ENCODE data around the gene DSCAM. TPM values are rescaled to one million over a fixed set of nuclear protein-coding genes. Genes with fewer than 3 reads are reported as not detected.

DSCAM gene
- total RNA-seq, 1 donor: not detected

DNA sequence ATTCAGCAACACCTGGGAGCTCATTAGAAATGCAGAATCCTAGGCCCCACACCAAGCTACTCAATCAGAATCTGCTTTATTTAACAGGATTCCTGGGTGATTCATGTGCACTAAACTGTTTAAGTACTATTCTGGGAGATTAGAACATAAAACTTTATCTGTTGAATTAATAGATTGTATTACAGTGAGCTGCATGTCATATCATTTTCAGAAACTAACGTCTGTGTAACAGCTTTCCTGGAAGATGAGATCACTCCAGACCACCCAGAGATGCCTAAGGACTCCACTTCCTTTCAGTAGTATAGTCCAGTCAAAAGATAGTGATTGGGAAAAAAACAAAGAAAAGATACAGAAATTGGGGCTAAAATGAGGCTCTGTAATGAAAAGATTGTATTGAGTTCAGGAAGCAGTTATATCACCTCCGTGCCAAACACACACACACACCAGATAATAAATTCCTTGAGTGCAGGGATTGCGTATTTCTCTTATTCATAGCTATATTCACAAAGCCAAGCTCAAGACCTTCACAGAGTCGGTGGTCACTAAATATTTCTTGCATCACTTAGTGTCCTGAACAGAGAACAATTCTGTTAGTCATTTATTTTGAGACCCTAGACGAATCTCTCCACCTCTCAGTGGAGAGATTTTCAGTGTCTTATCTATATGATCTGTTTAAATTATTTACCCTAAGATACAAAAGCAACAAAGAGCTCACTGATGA, 178.2 kb downstream of the DSCAM start:
- no peak overlapping the region for H3K27ac ChIP-seq (ENCODE audit: low read depth, low read length)
- DNase-seq (ENCODE audit: insufficient read length, low spot score, missing footprints): no peak
- TF ChIP-seq, protein P1, sequence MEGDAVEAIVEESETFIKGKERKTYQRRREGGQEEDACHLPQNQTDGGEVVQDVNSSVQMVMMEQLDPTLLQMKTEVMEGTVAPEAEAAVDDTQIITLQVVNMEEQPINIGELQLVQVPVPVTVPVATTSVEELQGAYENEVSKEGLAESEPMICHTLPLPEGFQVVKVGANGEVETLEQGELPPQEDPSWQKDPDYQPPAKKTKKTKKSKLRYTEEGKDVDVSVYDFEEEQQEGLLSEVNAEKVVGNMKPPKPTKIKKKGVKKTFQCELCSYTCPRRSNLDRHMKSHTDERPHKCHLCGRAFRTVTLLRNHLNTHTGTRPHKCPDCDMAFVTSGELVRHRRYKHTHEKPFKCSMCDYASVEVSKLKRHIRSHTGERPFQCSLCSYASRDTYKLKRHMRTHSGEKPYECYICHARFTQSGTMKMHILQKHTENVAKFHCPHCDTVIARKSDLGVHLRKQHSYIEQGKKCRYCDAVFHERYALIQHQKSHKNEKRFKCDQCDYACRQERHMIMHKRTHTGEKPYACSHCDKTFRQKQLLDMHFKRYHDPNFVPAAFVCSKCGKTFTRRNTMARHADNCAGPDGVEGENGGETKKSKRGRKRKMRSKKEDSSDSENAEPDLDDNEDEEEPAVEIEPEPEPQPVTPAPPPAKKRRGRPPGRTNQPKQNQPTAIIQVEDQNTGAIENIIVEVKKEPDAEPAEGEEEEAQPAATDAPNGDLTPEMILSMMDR (IDR thresholded peaks at IDR 0.05; ENCODE audit: extremely low read depth, low read depth, low read length): no peak

DNA sequence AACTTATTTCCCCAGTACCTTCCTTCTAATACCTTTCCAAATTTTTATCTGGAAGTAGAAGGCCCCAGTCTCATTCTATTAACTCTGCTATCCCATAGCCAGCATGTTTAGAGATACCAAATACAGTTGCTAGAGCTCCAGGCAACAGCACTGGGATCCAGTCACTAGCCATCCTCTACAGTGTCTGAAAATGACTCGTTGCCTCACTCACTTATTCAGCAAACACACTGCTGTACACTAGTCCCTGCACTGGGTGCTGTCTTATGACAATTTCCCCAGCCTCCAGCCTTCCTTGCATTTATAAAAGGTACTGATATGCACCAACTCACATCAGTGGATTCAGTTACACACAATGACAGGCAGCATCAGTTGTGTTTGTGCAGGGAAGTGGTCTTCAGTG, 179.0 kb downstream of the DSCAM start:
- H3K4me2 ChIP-seq (ENCODE audit: insufficient read depth, low read length): no peak overlapping the region
- H3K79me2 ChIP-seq (ENCODE audit: insufficient read depth, low read length): no peaks in the 10 kb centered on the region
- no peak overlapping the region for H3K4me3 ChIP-seq (ENCODE audit: insufficient read depth, low read length)
- H3K27ac ChIP-seq (ENCODE audit: low read depth, low read length): no peak overlapping the region
- no peaks in the 10 kb centered on the region for H3K27me3 ChIP-seq (ENCODE audit: insufficient read depth, low read length)
- DNase-seq (ENCODE audit: insufficient read length, low spot score, missing footprints): no peak
- H2AFZ ChIP-seq (ENCODE audit: low read length): no peak overlapping the region
- H4K20me1 ChIP-seq (ENCODE audit: insufficient read depth, low read length): no peaks in the 10 kb centered on the region
- TF ChIP-seq, protein P1 (IDR thresholded peaks at IDR 0.05; ENCODE audit: extremely low read depth, low read depth, low read length): no peak
- no peaks in the 10 kb centered on the region for H3K36me3 ChIP-seq (ENCODE audit: insufficient read depth, low read length)
- H3K9me3 ChIP-seq (ENCODE audit: low read depth, low read length): peaks cover 2% of the 10 kb centered on the region
- H3K4me1 ChIP-seq (ENCODE audit: insufficient read depth, low read length): no peaks in the 10 kb centered on the region

More for the DNA sequence above, 178.2 kb downstream of the DSCAM start:
- no peaks in the 10 kb centered on the region for H3K27me3 ChIP-seq (ENCODE audit: insufficient read depth, low read length)
- no peaks in the 10 kb centered on the region for H3K36me3 ChIP-seq (ENCODE audit: insufficient read depth, low read length)
- H3K4me3 ChIP-seq (ENCODE audit: insufficient read depth, low read length): no peak overlapping the region
- H3K4me2 ChIP-seq (ENCODE audit: insufficient read depth, low read length): no peak overlapping the region
- H2AFZ ChIP-seq (ENCODE audit: low read length): no peak overlapping the region
- no peaks in the 10 kb centered on the region for H4K20me1 ChIP-seq (ENCODE audit: insufficient read depth, low read length)
- H3K4me1 ChIP-seq (ENCODE audit: insufficient read depth, low read length): no peaks in the 10 kb centered on the region
- H3K79me2 ChIP-seq (ENCODE audit: insufficient read depth, low read length): no peaks in the 10 kb centered on the region
- no peaks in the 10 kb centered on the region for H3K9me3 ChIP-seq (ENCODE audit: low read depth, low read length)

DNA sequence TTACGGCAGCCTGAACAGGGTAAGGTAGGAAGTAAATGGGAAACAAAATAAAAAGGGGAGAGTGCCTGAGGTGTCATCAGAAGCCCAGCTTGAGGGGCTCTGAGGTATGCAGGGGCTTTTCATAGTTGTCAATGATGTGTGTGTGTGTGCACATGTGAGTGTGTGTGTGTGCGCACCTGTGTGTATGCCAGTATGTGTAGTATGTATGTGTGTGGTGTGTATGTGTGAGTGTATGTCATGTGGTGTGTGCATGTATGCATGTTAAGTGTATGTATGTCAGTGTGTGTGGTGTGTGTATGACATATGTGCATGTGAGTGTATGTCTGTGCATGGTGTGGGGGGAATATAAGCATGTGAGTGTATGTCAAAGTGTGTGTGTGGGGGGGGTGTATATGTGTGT, 184.1 kb downstream of the DSCAM start:
- Histone ChIP-seq H3K9me3 (ENCODE audit: low read depth, low read length) (peaks cover 2% of the 10 kb centered on the region), H3K27me3 (ENCODE audit: insufficient read depth, low read length) (no peaks in the 10 kb centered on the region), H2AFZ (ENCODE audit: low read length) (no peak overlapping the region), H3K79me2 (ENCODE audit: insufficient read depth, low read length) (no peaks in the 10 kb centered on the region), H3K4me3 (ENCODE audit: insufficient read depth, low read length) (no peak overlapping the region), H3K4me1 (ENCODE audit: insufficient read depth, low read length) (no peaks in the 10 kb centered on the region), H3K27ac (ENCODE audit: low read depth, low read length) (no peak overlapping the region), H3K36me3 (ENCODE audit: insufficient read depth, low read length) (no peaks in the 10 kb centered on the region), H4K20me1 (ENCODE audit: insufficient read depth, low read length) (no peaks in the 10 kb centered on the region), H3K4me2 (ENCODE audit: insufficient read depth, low read length) (no peak overlapping the region)
- TF ChIP-seq, protein P1 (IDR thresholded peaks at IDR 0.05; ENCODE audit: extremely low read depth, low read depth, low read length): no peak
- DNase-seq (ENCODE audit: insufficient read length, low spot score, missing footprints): no peak

DNA sequence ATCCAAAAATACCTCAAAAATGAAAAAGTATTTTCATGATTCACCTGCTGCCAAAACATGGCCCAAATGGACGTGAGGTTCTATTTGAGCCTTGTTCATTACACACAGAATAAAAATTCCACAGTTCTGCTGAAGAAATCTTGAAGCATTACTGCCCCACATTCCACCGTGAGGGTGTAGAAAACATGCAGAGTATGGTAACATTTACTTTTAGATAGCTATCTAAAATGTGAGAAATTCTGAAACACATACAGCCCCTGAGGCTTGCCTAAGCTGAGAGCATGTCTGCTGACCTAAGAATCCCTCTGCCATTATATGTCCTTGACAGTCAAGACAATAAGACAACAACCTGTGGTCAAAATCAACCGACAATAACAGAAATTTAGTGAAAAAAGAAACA, 186.5 kb downstream of the DSCAM start:
- Histone ChIP-seq H3K27me3 (ENCODE audit: insufficient read depth, low read length) (no peaks in the 10 kb centered on the region), H3K4me2 (ENCODE audit: insufficient read depth, low read length) (no peak overlapping the region), H3K36me3 (ENCODE audit: insufficient read depth, low read length) (no peaks in the 10 kb centered on the region), H3K4me3 (ENCODE audit: insufficient read depth, low read length) (no peak overlapping the region), H3K4me1 (ENCODE audit: insufficient read depth, low read length) (no peaks in the 10 kb centered on the region), H3K79me2 (ENCODE audit: insufficient read depth, low read length) (no peaks in the 10 kb centered on the region), H3K9me3 (ENCODE audit: low read depth, low read length) (peaks cover 4% of the 10 kb centered on the region), H2AFZ (ENCODE audit: low read length) (no peak overlapping the region), H4K20me1 (ENCODE audit: insufficient read depth, low read length) (no peaks in the 10 kb centered on the region), H3K27ac (ENCODE audit: low read depth, low read length) (no peak overlapping the region)
- DNase-seq (ENCODE audit: insufficient read length, low spot score, missing footprints): no peak
- TF ChIP-seq, protein P1 (IDR thresholded peaks at IDR 0.05; ENCODE audit: extremely low read depth, low read depth, low read length): no peak

Measured in osteoblast (primary cell).